Right cardiac atrium (tissue), 5 donors: ENCODE measurements around the gene SULT2B1. TPM values are rescaled to one million over a fixed set of nuclear protein-coding genes. Genes with fewer than 3 reads are reported as not detected.

Experiments
- ATAC-seq, 2 donors: fragments of 200-7000 bp; cut with Tn5 transposase; one replicate each; pipeline versions ENCODE4 v1.8.0 to v1.9.1; 2020; ENCODE audit warnings: moderate library complexity in 2 of 2, mild to moderate bottlenecking in 1 of 2
- DNase-seq, 3 donors: peaks; one replicate each; pipeline ENCODE4 v3.0.0-alpha.2; 2020
- H3K27ac ChIP-seq: one replicate; pipeline ENCODE4 v1.5.1; 2013; ENCODE audit warnings: mild to moderate bottlenecking, low read length, control low read depth, moderate library complexity
- H3K27me3 ChIP-seq: one replicate; pipeline ENCODE4 v1.6.1; 2013; ENCODE audit not compliant: control insufficient read depth, insufficient read depth
- H3K4me1 ChIP-seq: one replicate; pipeline ENCODE4 v1.6.1; 2013; ENCODE audit warnings: low read length; ENCODE audit not compliant: control insufficient read depth, insufficient read depth
- H3K4me3 ChIP-seq: one replicate; pipeline ENCODE4 v1.5.1; 2013; ENCODE audit warnings: low read length, control low read depth
- H3K9me3 ChIP-seq: one replicate; pipeline ENCODE4 v1.6.1; 2013; ENCODE audit warnings: low read length; ENCODE audit not compliant: control insufficient read depth
- whole genome bisulfite sequencing: extraction: QIAGEN DNeasy Blood & Tissue Kit; methylation state at CpG from one replicate; pipeline ENCODE4 v1.1.7; 2013; 5-methylcytosine and 5-hydroxymethylcytosine counted together
- intact Hi-C, 4 donors: fragments of 100-400 bp; cut with DNase I; formaldehyde crosslinking; loops; one replicate each; pipeline versions ENCODE4 v1.11.0 to v1.14.0; 2022 to 2023
- polyA plus RNA-seq: library from polyadenylated mRNA; stranded (reverse); fragments of 200-250 nt; gene quantifications from one replicate; pipeline ENCODE4 v1.2.3, GENCODE V29; 2013
- total RNA-seq, 4 donors: library from RNA; stranded (reverse); fragmentation: NEBNext Ultra II Directional; extraction: Animal tissue kit (Norgen Biotek cat#: 25700); gene quantifications; one replicate each; pipeline ENCODE4 v1.2.1, GENCODE V29; 2021
- donor health status: healthy with polysubstance abuse.
- donor health status: DM: no; HTN: yes; CAD: no.
- donor health status: DM: no; HTN: no; CAD: no.
- donor health status: DM: no; HTN: yes; CAD: no; lungs with severe emphysema.
- donor health status: DM: yes; HTN: yes; CAD: no.

The SULT2B1 gene
- total and polyA plus RNA-seq, 5 donors, result 0.14 to 0.76 (median 0.25) TPM; not detected in 2

- WGBS, result 62% methylated on average over 2 of the region's 2 CpGs
- Histone ChIP-seq H3K27me3 (no peaks in the 10 kb centered on the region), H3K27ac (no peak overlapping the region), H3K4me1 (no peaks in the 10 kb centered on the region), H3K4me3 (no peak overlapping the region), H3K9me3 (no peaks in the 10 kb centered on the region)
- ATAC-seq (no peak), DNase-seq (no peak)
- intact Hi-C loops, result loop anchor here in 3 of 4 donors (5.0 to 10.0 kb wide), 2 partner anchors 187 to 189 kb away; partner anchors contain the start of gene HSD17B14 (in 3 of the 3)
These were observed 96.2 kb downstream of the SULT2B1 start for GRCh38 chr19:48648134-48648533.

Other genes with a start within 250 kb of the SULT2B1 start
- 100 to 1,000 TPM in 1 of 4 donors, 10 to 100 TPM in 3; 58.0 to 114 (median 80.0) TPM for gene EMP3, start 226.6 kb upstream of the SULT2B1 start, total RNA-seq
- 66.7 TPM for gene EMP3, start 226.6 kb upstream of the SULT2B1 start, polyA plus RNA-seq
- 10 to 100 TPM; 35.0 to 56.7 (median 47.5) TPM for gene TMEM143, start 188.2 kb upstream of the SULT2B1 start, total RNA-seq
- 35.0 TPM for gene TMEM143, start 188.2 kb upstream of the SULT2B1 start, polyA plus RNA-seq
- not detected for gene SYNGR4, start 187.8 kb upstream of the SULT2B1 start, total RNA-seq
- gene SYNGR4, start 187.8 kb upstream of the SULT2B1 start, polyA plus RNA-seq, result not detected
- 100 to 1,000 TPM in 1 of 4 donors, 10 to 100 TPM in 3; 82.3 to 101 (median 90.1) TPM for gene KDELR1, start 160.6 kb upstream of the SULT2B1 start, total RNA-seq
- gene KDELR1, start 160.6 kb upstream of the SULT2B1 start, polyA plus RNA-seq, result 82.4 TPM
- under 1 TPM; 0.31 to 0.45 (median 0.41) TPM for gene GRIN2D, start 158.5 kb upstream of the SULT2B1 start, total RNA-seq
- gene GRIN2D, start 158.5 kb upstream of the SULT2B1 start, polyA plus RNA-seq, result 0.18 TPM
- gene GRWD1, start 106.2 kb upstream of the SULT2B1 start, total RNA-seq, result 10 to 100 TPM; 16.0 to 20.4 (median 17.3) TPM
- gene GRWD1, start 106.2 kb upstream of the SULT2B1 start, polyA plus RNA-seq, result 7.2 TPM
- gene KCNJ14, start 96.6 kb upstream of the SULT2B1 start, total RNA-seq, result under 1 TPM; 0.20 to 0.75 (median 0.23) TPM
- gene KCNJ14, start 96.6 kb upstream of the SULT2B1 start, polyA plus RNA-seq, result 0.16 TPM
- 10 to 100 TPM; 26.0 to 35.0 (median 29.2) TPM for gene CYTH2, start 82.8 kb upstream of the SULT2B1 start, total RNA-seq
- gene CYTH2, start 82.8 kb upstream of the SULT2B1 start, polyA plus RNA-seq, result 27.4 TPM
- gene LMTK3, start 40.3 kb upstream of the SULT2B1 start, total RNA-seq, result 1 to 10 TPM; 3.1 to 7.2 (median 5.5) TPM
- gene LMTK3, start 40.3 kb upstream of the SULT2B1 start, polyA plus RNA-seq, result 2.9 TPM
- gene SPACA4, start 54.6 kb downstream of the SULT2B1 start, total RNA-seq, result not detected
- not detected for gene SPACA4, start 54.6 kb downstream of the SULT2B1 start, polyA plus RNA-seq
- under 1 TPM in 1 of 4 donors, not detected in 3; 0.33 TPM for gene FAM83E, start 62.9 kb downstream of the SULT2B1 start, total RNA-seq
- gene FAM83E, start 62.9 kb downstream of the SULT2B1 start, polyA plus RNA-seq, result 0.20 TPM
- 100 to 1,000 TPM; 606 to 773 (median 699) TPM for gene RPL18, start 67.0 kb downstream of the SULT2B1 start, total RNA-seq
- gene RPL18, start 67.0 kb downstream of the SULT2B1 start, polyA plus RNA-seq, result 965 TPM
- 10 to 100 TPM in 3 of 4 donors, 1 to 10 TPM in 1; 7.3 to 12.7 (median 11.7) TPM for gene SPHK2, start 67.3 kb downstream of the SULT2B1 start, total RNA-seq
- 11.0 TPM for gene SPHK2, start 67.3 kb downstream of the SULT2B1 start, polyA plus RNA-seq
- 10 to 100 TPM in 3 of 4 donors, 1 to 10 TPM in 1; 2.8 to 16.9 (median 14.7) TPM for gene DBP, start 85.2 kb downstream of the SULT2B1 start, total RNA-seq
- gene DBP, start 85.2 kb downstream of the SULT2B1 start, polyA plus RNA-seq, result 9.5 TPM
- gene CA11, start 94.0 kb downstream of the SULT2B1 start, total RNA-seq, result 10 to 100 TPM in 3 of 4 donors, 1 to 10 TPM in 1; 8.6 to 16.5 (median 13.2) TPM
- gene CA11, start 94.0 kb downstream of the SULT2B1 start, polyA plus RNA-seq, result 16.6 TPM
- under 1 TPM; 0.19 to 0.94 (median 0.57) TPM for gene NTN5, start 120.8 kb downstream of the SULT2B1 start, total RNA-seq
- 0.14 TPM for gene NTN5, start 120.8 kb downstream of the SULT2B1 start, polyA plus RNA-seq
- not detected for gene FUT2, start 143.8 kb downstream of the SULT2B1 start, total RNA-seq
- gene FUT2, start 143.8 kb downstream of the SULT2B1 start, polyA plus RNA-seq, result 0.09 TPM
- 1 to 10 TPM; 1.6 to 5.7 (median 3.5) TPM for gene MAMSTR, start 167.6 kb downstream of the SULT2B1 start, total RNA-seq
- 4.0 TPM for gene MAMSTR, start 167.6 kb downstream of the SULT2B1 start, polyA plus RNA-seq
- gene RASIP1, start 188.4 kb downstream of the SULT2B1 start, total RNA-seq, result 10 to 100 TPM; 13.8 to 19.6 (median 17.5) TPM
- gene RASIP1, start 188.4 kb downstream of the SULT2B1 start, polyA plus RNA-seq, result 20.4 TPM
- gene IZUMO1, start 194.7 kb downstream of the SULT2B1 start, total RNA-seq, result under 1 TPM; 0.18 to 0.54 (median 0.38) TPM
- gene IZUMO1, start 194.7 kb downstream of the SULT2B1 start, polyA plus RNA-seq, result 0.34 TPM
- 1 to 10 TPM; 2.2 to 4.0 (median 2.6) TPM for gene FUT1, start 200.5 kb downstream of the SULT2B1 start, total RNA-seq
- gene FUT1, start 200.5 kb downstream of the SULT2B1 start, polyA plus RNA-seq, result 3.0 TPM
- not detected for gene FGF21, start 203.4 kb downstream of the SULT2B1 start, total RNA-seq
- gene FGF21, start 203.4 kb downstream of the SULT2B1 start, polyA plus RNA-seq, result not detected